Karpas-422 (cell line): Measurements from ENCODE around the gene MALRD1. TPM values are rescaled to one million over a fixed set of nuclear protein-coding genes. Genes with fewer than 3 reads are reported as not detected.
"Not testable (repeated sequence)": the region's sequence is repeated elsewhere in the genome, so short reads cannot be mapped to it uniquely, and the experiment has no call there.

ENCODE experiments used
- DNase-seq: peaks from one replicate; pipeline ENCODE4 v3.0.0-alpha.2; 2015
- H2AFZ ChIP-seq: fragments of 200-600 bp; sonication (generic); 2 replicates; pipeline ENCODE4 v1.6.1; 2014; ENCODE audit warnings: antibody characterized with exemption, low read length, mixed read lengths
- H3K27ac ChIP-seq: fragments of 200-600 bp; sonication (generic); 2 replicates; pipeline ENCODE4 v1.5.1; 2014; ENCODE audit warnings: mild to moderate bottlenecking, low read length, moderate library complexity
- H3K27me3 ChIP-seq: fragments of 200-600 bp; sonication (generic); 2 replicates; pipeline ENCODE4 v1.6.1; 2014; ENCODE audit warnings: low read length, mixed read lengths
- H3K36me3 ChIP-seq: fragments of 200-600 bp; sonication (generic); 2 replicates; pipeline ENCODE4 v1.6.1; 2014; ENCODE audit warnings: low read length, mixed read lengths; ENCODE audit not compliant: insufficient read depth
- H3K4me1 ChIP-seq: fragments of 200-600 bp; sonication (generic); 2 replicates; pipeline ENCODE4 v1.6.1; 2014; ENCODE audit warnings: mild to moderate bottlenecking, low read length, mixed read lengths
- H3K4me2 ChIP-seq: fragments of 200-600 bp; sonication (generic); 2 replicates; pipeline ENCODE4 v1.6.1; 2014; ENCODE audit warnings: low read length, low read depth, mild to moderate bottlenecking; ENCODE audit not compliant: poor library complexity, severe bottlenecking
- H3K4me3 ChIP-seq: fragments of 200-600 bp; sonication (generic); 2 replicates; pipeline ENCODE4 v1.5.1; 2014; ENCODE audit warnings: mild to moderate bottlenecking, antibody characterized with exemption, low read length, mixed read lengths
- H3K79me2 ChIP-seq: fragments of 200-600 bp; sonication (generic); 2 replicates; pipeline ENCODE4 v1.6.1; 2014; ENCODE audit warnings: mild to moderate bottlenecking, low read length, mixed read lengths
- H3K9ac ChIP-seq: fragments of 200-600 bp; sonication (generic); 2 replicates; pipeline ENCODE4 v1.6.0; 2014; ENCODE audit warnings: low read length
- H3K9me2 ChIP-seq: fragments of 200-600 bp; sonication (generic), shearing (Covaris generic); replicated peaks from 2 replicates; pipeline ENCODE4 v1.6.0; 2014; ENCODE audit warnings: mild to moderate bottlenecking, low read length, moderate library complexity; ENCODE audit not compliant: insufficient read depth
- H3K9me3 ChIP-seq: fragments of 300-700, 200-600 bp; sonication (generic); 2 replicates; pipeline ENCODE4 v1.6.1; 2014; ENCODE audit warnings: low read length, mixed read lengths
- H4K20me1 ChIP-seq: fragments of 200-600 bp; sonication (generic); 2 replicates; pipeline ENCODE4 v1.6.1; 2014; ENCODE audit warnings: mild to moderate bottlenecking, antibody characterized with exemption, low read length, low read depth; ENCODE audit not compliant: insufficient read depth
- total RNA-seq: library from RNA; depleted of rRNA; stranded (reverse); fragments of >200 nt; shearing (Covaris generic); gene quantifications from 2 replicates; pipeline ENCODE4 v1.2.3, GENCODE V29; 2014; ENCODE audit warnings: low replicate concordance

MALRD1 gene
- total RNA-seq, 1 experiment from 2014 or later, result not detected

DNA sequence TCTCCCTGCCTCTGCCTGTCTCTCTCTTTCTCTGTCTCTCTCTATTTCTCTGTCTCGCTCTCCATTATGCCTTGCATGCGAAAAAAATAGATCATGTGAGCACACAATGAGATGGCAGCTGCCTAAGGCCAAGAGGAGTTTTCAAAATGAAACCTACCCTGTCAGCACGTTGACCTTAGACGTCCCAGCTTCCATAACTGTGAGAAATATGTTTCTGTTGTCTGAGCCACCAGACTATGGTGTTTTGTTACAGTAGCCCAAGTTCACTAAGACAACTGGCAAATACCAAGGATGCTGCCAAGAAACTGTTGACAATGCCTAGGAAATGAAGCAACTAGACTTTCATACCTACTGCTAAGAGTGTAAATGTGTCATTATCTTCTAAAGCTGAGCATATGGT lies 697.1 kb downstream of the MALRD1 start:
- Histone ChIP-seq H3K4me2 (no peak overlapping the region), H3K79me2 (no peaks in the 10 kb centered on the region), H3K36me3 (no peaks in the 10 kb centered on the region), H4K20me1 (no peaks in the 10 kb centered on the region), H2AFZ (no peak overlapping the region), H3K27ac (no peak overlapping the region), H3K9ac (no peak overlapping the region), H3K9me3 (peaks cover 13% of the 10 kb centered on the region; the same call in 1 of the 2 replicates), H3K9me2 (no peaks in the 10 kb centered on the region), H3K27me3 (no peaks in the 10 kb centered on the region), H3K4me3 (no peak overlapping the region), H3K4me1 (no peaks in the 10 kb centered on the region)
- DNase-seq, result no peak

GRCh38 chr10:19749185-19749729 lies 700.7 kb downstream of the MALRD1 start:
- H4K20me1 ChIP-seq, result no peaks in the 10 kb centered on the region
- peaks cover 20% of the 10 kb centered on the region; the same call in 1 of the 2 replicates for H3K9me3 ChIP-seq
- no peaks in the 10 kb centered on the region for H3K27me3 ChIP-seq

GRCh38 chr10:19750972-19751371 lies 702.4 kb downstream of the MALRD1 start:
- Histone ChIP-seq H4K20me1 (no peaks in the 10 kb centered on the region), H3K9me2 (no peaks in the 10 kb centered on the region), H3K27me3 (no peaks in the 10 kb centered on the region), H3K9me3 (peaks cover 17% of the 10 kb centered on the region; the same call in 1 of the 2 replicates), H3K79me2 (no peaks in the 10 kb centered on the region), H3K4me2 (no peak overlapping the region), H3K4me3 (no peak overlapping the region), H3K27ac (no peak overlapping the region), H3K4me1 (no peaks in the 10 kb centered on the region), H2AFZ (no peak overlapping the region), H3K9ac (no peak overlapping the region), H3K36me3 (no peaks in the 10 kb centered on the region)
- DNase-seq, result no peak

More at GRCh38 chr10:19749185-19749729, 700.7 kb downstream of the MALRD1 start:
- Histone ChIP-seq H3K79me2 (no peaks in the 10 kb centered on the region), H3K36me3 (no peaks in the 10 kb centered on the region), H3K4me3 (no peak overlapping the region), H3K9ac (no peak overlapping the region), H2AFZ (no peak overlapping the region), H3K9me2 (no peaks in the 10 kb centered on the region), H3K4me1 (no peaks in the 10 kb centered on the region), H3K4me2 (no peak overlapping the region), H3K27ac (no peak overlapping the region)
- DNase-seq, result no peak

GRCh38 chr10:19756919-19757318 lies 708.3 kb downstream of the MALRD1 start:
- Histone ChIP-seq H3K4me1 (no peaks in the 10 kb centered on the region), H3K4me2 (no peak overlapping the region), H3K4me3 (no peak overlapping the region), H3K27me3 (no peaks in the 10 kb centered on the region), H3K9ac (no peak overlapping the region), H3K9me2 (no peaks in the 10 kb centered on the region), H2AFZ (no peak overlapping the region), H3K36me3 (no peaks in the 10 kb centered on the region), H3K79me2 (no peaks in the 10 kb centered on the region), H3K9me3 (peaks cover 20% of the 10 kb centered on the region), H4K20me1 (no peaks in the 10 kb centered on the region), H3K27ac (no peak overlapping the region)
- no peak for DNase-seq

- H3K4me1 ChIP-seq, result no peaks in the 10 kb centered on the region
- H3K4me2 ChIP-seq, result no peak overlapping the region
- H3K27me3 ChIP-seq, result no peaks in the 10 kb centered on the region
- no peaks in the 10 kb centered on the region for H3K36me3 ChIP-seq
- H3K79me2 ChIP-seq, result no peaks in the 10 kb centered on the region
- no peak overlapping the region for H3K4me3 ChIP-seq
- no peaks in the 10 kb centered on the region for H4K20me1 ChIP-seq
- H3K9ac ChIP-seq, result no peak overlapping the region
- H3K9me2 ChIP-seq, result no peaks in the 10 kb centered on the region
- H3K27ac ChIP-seq, result no peak overlapping the region
- H2AFZ ChIP-seq, result no peak overlapping the region
- no peak for DNase-seq
- peaks cover 12% of the 10 kb centered on the region for H3K9me3 ChIP-seq
Measured at GRCh38 chr10:19762026-19762425, 713.4 kb downstream of the MALRD1 start.

DNA sequence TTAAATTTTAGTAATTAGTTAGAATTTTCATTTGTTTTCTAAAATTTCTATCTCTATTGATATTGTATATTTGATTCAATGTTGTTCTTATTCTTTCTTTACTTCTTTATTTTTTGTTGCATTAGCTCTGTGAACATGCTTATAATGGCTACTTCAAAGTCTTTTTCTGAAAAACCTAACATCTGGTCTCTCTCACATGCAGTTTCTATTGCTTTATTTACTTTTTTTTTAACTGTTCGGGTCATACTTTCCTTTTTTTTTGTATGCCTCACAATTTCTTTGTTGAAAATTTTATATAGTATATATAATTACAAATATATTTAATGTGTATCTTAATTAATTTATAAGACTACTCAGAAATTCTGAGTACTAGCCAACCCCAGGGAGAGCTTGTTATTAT lies 715.5 kb downstream of the MALRD1 start:
- Histone ChIP-seq H3K36me3 (no peaks in the 10 kb centered on the region), H3K79me2 (no peaks in the 10 kb centered on the region), H3K27ac (no peak overlapping the region), H3K4me1 (no peaks in the 10 kb centered on the region), H3K4me3 (no peak overlapping the region), H3K9ac (no peak overlapping the region), H3K9me2 (no peaks in the 10 kb centered on the region), H3K4me2 (no peak overlapping the region), H2AFZ (no peak overlapping the region), H3K9me3 (peaks cover 7% of the 10 kb centered on the region), H4K20me1 (no peaks in the 10 kb centered on the region), H3K27me3 (no peaks in the 10 kb centered on the region)
- no peak for DNase-seq

GRCh38 chr10:19767876-19768275 lies 719.3 kb downstream of the MALRD1 start:
- no peak overlapping the region for H2AFZ ChIP-seq
- no peak overlapping the region for H3K4me3 ChIP-seq
- no peaks in the 10 kb centered on the region for H3K79me2 ChIP-seq
- peaks cover 11% of the 10 kb centered on the region for H3K9me3 ChIP-seq
- no peak overlapping the region for H3K9ac ChIP-seq
- no peaks in the 10 kb centered on the region for H3K27me3 ChIP-seq
- H3K4me1 ChIP-seq, result no peaks in the 10 kb centered on the region
- H3K27ac ChIP-seq, result no peak overlapping the region
- H3K9me2 ChIP-seq, result no peaks in the 10 kb centered on the region
- no peaks in the 10 kb centered on the region for H3K36me3 ChIP-seq
- DNase-seq, result no peak
- no peak overlapping the region for H3K4me2 ChIP-seq
- H4K20me1 ChIP-seq, result no peaks in the 10 kb centered on the region

GRCh38 chr10:19769826-19770225 lies 721.2 kb downstream of the MALRD1 start:
- H3K27ac ChIP-seq, H3K36me3 ChIP-seq, H4K20me1 ChIP-seq: not testable (repeated sequence)

More at GRCh38 chr10:19769826-19770225, 721.2 kb downstream of the MALRD1 start:
- not testable (repeated sequence) for H3K27me3 ChIP-seq, H3K9ac ChIP-seq, H3K4me1 ChIP-seq, H2AFZ ChIP-seq, DNase-seq, H3K9me2 ChIP-seq, H3K4me2 ChIP-seq, H3K4me3 ChIP-seq, H3K79me2 ChIP-seq
- peaks cover 11% of the 10 kb centered on the region for H3K9me3 ChIP-seq
